NCI-H1417 treated with DMSO at 0.1 percent for 48 hours (cell line): ENCODE data around the gene SLC22A17.

Source experiments
- DNase-seq: peaks from one replicate; lab custom pipeline; 2025; lab: John Stamatoyannopoulos, UW

Gene SLC22A17

DNA sequence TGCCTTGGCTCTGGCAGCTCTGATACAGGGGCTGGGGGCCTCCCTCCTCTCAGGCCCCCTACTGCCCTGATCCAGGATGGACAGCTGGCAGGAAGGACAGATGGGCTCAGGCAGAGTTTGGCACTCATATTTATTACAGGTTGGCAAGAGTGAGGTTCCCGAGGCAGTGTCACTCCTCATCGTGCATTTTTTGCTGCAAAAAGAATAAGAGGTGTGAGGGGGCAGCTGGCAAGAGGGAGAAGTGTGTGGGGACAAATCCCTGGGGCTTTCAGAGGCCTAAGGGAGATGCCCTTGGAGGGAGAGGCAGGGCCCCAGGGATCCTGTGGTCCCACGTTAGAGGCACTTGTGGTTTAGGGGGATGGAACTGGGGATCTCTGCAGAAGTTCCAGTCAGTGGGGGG, 29.2 kb upstream of the SLC22A17 start:
- DNase-seq, result no peak

DNA sequence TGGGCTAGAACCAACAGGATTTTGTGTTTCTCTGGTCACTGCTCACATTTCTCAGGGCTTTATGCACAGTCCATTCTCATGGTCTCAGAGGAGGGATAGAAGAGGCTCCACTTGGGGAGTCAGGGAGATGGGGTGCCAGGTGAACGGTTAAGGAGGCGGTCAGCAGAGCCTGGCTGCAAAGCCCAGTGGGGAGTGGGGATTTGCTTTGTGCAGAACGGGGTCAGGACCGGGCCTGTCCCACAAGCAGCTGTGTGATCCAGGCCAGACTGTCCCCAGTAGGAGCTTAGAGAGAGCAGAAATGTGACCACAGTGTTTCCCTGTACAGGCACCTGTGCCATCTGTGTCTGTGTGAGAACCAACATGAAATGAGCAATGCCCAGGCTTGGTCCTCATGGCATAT, 28.3 kb upstream of the SLC22A17 start:
- DNase-seq, result no peak

DNA sequence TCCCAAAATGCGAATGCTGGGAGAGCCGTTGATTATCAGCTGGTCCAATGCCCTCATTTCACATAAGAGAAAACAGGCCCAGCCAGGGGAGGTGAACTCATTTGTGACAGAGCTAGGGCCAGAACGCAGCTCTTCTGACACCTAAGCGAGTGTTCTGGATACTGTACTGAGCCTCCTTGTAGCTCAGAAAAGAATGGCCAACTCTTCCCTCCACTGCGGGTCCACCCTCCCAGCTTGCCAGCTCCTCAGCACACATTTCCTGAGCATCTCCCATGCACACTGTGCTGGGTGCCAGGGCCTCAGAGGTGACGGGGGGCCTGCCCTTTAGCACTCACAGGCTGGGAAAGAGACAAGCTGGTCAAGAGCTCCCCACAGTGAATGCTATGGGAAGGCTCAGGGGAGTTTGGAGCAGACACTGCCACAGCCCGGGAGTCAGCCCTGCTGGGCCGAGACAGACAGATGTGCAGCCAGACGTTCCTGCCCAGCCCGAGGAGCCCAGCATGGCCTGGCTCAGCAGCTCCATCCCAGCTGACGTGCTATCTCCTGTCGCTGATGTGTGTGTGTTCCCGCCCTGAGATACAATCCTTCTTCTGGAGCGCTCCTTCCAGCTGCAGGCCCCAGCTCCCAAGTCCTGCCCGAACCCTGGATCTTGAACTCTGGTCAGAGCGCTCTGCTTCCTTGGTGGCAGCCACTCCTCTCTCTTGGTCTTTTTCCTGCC, 27.7 kb upstream of the SLC22A17 start:
- DNase-seq, result no peak

DNA sequence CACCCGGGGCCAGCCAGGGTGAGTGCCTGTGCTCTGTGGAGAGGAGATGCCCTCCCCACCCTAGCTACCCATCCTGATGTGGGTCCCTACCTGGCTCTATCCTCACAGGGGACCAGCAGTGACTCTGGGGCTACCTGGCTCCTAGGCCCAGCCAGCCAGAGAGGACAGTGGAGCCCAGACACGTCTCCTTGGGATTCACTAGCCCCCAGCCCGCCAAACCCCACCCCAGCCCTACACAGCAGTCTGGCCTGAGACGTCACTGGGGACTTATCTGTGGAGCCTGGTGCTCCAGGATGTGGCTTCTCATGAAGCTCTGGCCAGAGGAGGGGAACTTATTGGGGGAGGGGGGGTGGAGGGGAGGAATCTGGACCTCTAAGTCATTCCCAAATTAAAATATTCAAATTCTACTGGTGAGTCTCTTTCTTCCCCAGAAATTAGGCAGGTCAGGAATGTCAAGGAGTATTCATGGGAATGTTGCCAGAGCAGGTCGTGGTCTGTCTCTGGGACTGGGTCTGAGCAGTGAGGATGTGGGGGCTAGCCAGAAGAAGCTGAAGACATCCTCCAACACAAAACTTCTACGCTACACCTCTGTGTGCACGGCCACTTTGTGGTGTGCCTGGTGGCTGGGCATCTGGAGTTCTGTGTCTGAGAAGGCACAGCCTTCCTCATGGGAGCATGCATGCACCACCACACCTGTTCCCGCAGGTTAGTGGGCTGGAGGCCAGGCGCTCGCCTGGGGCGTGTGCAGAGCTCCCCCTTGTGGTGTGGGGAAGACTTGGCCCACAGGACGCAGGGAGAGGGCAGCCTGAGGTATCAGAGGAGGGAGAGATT, 26.9 kb upstream of the SLC22A17 start:
- DNase-seq, result no peak

DNA sequence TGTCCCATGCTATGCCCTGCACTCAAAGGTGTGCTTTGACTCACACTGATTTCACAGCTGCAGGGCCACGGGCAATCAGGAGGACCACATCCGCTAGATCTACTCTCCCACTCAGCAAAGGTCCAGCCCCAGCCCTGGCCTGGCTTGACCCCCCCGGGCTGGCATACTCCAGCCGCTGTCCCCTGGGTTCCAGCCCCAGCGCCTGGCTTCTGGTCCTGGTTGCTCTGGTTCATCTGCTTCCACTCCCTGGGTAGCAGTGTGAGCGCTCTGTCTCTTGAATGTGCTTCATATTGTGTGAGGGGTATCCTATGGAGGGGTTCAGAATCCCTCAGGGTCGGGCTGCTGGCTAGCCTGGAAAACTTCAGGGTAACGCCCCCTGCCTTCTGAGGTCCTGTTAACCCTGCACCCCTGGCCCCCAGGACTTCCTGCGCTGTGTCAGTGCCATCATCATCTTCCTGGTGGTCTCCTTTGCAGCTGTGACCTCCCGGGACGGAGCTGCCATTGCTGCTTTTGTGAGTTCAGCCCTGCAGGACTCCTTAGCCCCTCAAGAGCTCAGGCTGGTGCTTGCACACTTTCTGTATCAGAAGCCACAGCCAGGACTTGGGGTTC, 26.0 kb upstream of the SLC22A17 start:
- DNase-seq, result no peak

DNA sequence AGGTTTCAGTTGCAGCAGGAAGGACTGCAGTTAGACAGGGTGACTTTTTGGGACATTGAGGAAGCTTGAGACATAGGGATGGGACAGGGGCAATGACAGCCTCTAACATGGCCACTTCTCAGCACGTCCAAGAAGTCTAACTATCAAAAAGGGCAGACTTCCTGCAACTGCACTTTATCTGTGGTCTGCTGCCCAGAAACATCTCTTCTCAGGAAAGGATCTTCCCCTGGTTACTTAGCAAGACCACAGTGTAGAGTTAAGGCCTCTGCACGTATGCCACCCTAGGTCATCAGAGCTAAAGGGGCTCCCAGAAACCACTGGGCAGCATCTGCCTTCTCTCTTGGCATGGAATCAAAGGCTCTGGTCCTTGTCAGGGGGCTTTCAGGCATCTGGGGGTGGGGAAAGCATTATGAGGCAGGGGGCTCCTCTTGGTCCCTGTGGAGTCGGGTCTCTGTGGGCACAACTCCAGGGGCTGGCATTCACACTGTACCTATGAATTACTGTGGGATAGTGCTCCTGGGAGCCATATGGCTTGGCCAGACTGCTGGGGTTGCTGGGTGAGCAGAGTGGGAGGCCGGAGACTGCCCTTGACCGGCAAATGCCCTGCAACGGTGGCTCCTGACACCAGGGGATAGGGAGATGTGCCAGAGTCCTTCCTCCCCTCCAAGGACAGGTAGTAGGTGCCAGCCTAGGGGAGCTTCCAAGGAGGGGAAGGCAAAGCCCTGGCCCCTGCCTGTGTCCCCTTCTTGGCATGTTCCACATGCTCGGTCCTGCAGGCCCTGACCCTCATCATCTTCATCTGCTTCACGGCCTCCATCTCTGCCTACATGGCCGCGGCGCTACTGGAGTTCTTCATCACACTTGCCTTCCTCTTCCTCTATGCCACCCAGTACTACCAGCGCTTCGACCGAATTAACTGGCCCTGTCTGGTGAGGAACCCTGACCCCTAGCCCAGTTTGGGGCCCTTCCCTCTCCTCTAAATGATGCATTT, 25.2 kb upstream of the SLC22A17 start:
- DNase-seq, result no peak

DNA sequence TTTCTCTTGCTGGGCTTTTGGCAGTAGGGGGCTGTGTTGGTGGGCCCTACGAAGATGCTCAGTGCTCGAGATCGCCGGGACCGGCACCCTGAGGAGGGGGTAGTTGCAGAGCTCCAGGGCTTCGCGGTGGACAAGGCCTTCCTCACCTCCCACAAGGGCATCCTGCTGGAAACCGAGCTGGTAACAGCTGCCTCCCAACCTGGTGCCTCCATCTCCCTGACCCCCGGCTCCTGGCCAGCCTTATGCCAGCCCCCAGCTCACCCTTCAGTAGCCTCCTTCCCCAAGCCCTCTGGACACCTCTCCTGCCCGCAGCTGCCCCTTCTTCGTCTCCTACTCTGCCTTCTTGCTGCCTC, 24.5 kb upstream of the SLC22A17 start:
- DNase-seq, result no peak

DNA sequence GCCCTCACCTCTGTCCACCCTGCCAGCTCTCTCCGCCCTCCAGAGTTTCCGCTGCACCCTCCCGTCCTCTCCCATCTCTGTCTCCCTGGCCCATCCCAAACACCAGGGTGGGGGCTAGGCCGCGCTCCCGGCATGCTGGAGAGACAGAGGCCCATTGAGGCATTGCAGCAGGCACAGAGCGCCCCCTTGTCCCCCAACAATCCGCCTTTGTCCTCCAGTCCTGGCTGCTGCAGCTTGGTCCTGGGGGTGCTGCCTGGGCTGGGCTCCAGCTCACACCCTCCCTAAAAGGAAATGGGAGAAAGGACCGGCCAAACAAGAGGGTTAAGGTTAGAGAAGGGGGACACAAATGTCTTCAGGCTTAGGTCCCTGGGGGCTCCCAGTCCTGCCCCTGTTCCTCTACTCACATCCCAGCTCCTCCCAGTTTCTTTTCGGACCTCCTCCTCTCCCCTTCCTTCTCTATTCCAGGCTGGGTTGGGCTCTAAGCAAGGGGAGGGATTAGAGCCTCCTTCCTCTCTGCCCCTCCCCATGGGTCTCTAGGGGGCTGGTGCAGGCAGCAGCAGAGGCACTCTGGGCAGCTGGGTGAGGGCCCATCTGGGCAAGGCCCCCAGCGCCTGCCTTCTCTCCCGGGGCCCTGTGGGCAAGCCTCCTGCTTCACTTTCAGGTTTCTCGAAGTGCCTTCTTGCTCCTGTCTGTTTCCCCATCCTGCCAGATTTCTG, 24.0 kb upstream of the SLC22A17 start, which contains the start of gene CMTM5:
CMTM5 (plus strand) TSS at position 565 of the 716 bp plus-strand sequence. CDS start 206 bp downstream, outside the sequence.
- no peak for DNase-seq

DNA sequence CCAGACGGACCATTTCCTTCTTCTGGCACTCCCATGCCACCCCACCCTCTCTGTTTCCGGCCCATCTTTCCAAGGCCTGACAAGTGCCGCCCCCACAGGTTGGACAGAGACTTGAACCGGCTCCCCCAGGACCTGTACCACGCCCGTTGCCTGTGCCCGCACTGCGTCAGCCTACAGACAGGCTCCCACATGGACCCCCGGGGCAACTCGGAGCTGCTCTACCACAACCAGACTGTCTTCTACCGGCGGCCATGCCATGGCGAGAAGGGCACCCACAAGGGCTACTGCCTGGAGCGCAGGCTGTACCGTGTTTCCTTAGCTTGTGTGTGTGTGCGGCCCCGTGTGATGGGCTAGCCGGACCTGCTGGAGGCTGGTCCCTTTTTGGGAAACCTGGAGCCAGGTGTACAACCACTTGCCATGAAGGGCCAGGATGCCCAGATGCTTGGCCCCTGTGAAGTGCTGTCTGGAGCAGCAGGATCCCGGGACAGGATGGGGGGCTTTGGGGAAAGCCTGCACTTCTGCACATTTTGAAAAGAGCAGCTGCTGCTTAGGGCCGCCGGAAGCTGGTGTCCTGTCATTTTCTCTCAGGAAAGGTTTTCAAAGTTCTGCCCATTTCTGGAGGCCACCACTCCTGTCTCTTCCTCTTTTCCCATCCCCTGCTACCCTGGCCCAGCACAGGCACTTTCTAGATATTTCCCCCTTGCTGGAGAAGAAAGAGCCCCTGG, 23.0 kb upstream of the SLC22A17 start:
- no peak for DNase-seq

DNA sequence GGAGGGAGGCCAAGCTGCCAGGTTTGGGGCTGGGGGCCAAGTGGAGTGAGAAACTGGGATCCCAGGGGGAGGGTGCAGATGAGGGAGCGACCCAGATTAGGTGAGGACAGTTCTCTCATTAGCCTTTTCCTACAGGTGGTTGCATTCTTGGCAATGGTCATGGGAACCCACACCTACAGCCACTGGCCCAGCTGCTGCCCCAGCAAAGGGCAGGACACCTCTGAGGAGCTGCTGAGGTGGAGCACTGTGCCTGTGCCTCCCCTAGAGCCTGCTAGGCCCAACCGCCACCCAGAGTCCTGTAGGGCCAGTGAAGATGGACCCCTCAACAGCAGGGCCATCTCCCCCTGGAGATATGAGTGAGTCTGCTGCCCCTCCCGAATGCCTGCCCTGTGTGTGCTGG, 20.4 kb upstream of the SLC22A17 start:
- no peak for DNase-seq

DNA sequence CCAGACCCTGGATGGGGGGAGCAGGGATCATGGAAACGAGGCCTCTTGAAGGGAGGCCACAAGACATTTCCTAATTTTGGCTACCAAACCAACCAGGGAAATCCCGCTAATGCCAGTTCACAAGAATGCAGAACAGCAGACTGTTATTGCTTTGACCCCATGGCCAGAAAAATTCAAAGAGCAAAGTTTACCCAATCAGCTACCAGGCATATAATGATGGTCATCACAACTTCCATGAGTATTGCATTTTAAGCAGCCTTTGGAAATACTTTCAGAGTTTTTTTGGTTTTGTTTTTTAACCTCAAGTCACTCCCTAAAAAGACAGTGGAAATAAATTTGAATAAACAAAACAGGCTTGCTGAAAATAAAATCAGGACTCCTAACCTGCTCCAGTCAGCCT, 19.8 kb upstream of the SLC22A17 start, which contains the start of gene IL25:
IL25 (plus strand) TSS at position 301 of the 400 bp plus-strand sequence.
- DNase-seq, result no peak

DNA sequence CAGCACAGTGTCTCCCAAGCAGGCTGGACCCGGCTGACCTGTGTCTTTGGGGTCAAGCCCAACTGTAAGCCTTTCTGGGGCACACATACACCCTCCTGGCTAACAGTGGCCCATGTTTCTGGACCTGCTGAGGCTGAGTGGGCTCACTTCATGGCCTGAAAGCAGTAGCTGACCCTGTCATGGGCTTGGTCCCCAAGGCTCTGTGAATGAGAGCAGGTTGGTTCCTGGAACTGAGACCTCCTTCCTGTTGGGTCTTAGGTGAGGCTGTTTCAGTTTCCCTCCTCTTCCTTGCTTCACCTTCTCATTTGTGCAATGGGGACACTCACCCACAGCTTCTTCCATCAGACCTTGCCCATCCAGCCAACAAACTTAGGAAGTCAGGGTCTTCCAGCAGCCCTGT, 19.2 kb upstream of the SLC22A17 start:
- no peak for DNase-seq

DNA sequence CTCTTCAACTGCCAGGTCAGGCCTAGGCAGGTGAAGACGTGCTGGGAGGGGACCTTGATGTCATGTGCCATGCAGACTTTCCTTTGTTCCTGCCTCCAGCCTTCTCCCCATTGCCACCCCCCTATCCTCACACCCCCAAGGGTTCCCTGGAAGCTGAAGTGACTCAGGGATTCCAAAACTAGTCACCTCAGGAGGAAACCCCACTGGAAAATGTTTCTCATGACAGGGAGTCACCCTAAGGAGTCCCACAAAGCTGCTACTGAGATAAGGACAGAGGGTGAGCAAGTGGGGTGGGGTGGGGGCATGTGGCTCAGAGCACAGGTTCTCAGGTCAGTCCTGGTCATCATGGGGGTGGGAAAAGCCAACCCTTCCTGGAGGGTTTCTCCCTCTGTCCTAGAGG, 17.5 kb upstream of the SLC22A17 start:
- no peak for DNase-seq

DNA sequence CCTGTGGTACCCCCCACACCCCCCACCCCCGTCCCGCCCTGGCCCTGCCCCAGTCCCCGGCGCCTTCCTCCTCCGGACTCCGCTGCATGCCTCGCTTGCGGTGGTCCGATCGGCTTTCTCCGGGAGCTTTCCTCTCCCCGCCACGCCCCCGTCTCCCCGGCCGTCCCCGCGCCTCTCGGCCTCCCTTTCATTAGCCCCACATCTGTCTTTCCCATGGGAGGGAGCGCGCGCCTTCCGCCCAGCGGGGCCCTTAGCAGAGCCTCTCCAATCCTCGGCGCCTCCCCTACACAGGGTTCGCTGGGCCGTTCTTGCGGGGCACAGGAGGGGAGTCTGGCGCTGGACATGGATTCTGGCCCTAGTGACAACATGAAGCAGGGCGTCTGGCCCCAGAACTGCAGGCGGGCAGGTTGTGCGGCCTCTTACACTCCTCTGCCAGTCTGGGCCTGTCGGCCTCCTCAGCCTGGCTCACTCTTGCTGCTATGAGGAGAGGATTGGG, 13.8 kb upstream of the SLC22A17 start:
- DNase-seq, result no peak

DNA sequence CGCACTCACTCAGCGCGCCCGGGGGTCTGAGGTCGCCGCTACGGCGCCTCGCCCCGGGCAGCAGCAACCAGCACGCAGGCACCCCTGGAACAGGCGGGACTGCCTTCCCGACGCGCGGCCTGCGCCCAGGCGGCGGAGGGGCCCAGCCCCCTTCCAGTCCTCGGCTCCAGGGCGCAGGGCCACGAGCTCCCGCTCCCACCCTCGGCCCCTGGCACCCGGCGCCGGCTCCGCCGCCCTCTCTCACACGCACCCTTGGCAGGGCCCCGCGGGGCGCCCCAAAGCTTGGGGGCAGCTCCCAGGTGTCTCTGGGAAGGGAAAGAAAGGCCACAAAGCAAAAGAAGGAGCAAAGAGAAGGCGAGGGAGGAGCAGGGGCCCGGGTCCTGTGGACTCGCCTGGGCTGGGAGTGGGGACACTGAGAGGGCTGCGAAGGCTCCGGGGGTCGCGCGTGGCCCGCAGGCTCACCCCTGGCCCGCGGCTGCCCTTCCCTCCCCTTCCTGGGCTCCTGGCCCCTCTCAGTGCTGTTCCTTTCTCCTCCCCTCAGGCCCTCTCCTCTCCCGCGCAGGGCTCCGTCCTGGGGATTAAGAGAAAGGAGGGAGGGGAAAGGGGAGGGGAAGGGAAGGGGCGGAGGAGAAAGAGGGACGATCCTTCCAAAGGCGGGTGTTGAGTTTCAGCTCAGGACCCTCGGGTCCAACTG, 13.2 kb upstream of the SLC22A17 start:
- no peak for DNase-seq

DNA sequence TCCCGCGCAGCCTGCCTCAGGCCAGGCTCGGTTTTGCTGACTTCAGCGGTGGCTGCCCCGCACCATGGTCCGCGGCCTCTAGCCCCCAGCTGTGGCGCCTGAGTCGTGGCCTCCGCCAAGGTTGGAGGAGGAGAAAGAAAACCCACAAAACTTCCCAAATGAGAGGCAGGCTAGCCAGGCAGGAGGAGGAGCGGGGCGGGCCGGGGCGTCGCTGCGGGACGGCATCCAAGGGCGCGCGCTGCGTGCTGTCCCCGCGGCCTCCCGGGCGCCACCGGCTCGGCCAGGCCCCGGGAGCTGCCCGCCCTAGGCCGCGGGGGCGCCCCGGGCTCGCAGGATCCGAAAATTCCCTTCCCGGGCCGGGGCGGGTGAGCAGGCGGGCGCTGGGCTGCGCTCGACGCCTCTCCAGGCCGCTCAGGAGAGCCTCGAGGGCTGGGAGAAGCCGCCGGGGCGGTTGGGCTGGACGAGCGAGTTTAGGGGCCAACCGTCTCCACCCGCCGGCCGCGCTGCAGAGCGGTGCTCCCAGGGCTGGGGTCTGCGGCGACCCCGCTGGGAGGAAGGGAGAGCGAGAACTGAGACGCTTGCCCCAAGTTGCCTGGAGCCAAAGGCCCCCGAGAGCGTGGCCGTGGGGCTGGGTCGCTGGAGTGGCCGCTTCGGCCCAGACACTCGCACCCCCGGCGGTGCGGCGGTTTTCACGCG, 12.5 kb upstream of the SLC22A17 start, which contains the start of gene EFS:
EFS (minus strand) TSS at position 137 of the 696 bp plus-strand sequence. CDS start 147 bp downstream, outside the sequence.
- no peak for DNase-seq

DNA sequence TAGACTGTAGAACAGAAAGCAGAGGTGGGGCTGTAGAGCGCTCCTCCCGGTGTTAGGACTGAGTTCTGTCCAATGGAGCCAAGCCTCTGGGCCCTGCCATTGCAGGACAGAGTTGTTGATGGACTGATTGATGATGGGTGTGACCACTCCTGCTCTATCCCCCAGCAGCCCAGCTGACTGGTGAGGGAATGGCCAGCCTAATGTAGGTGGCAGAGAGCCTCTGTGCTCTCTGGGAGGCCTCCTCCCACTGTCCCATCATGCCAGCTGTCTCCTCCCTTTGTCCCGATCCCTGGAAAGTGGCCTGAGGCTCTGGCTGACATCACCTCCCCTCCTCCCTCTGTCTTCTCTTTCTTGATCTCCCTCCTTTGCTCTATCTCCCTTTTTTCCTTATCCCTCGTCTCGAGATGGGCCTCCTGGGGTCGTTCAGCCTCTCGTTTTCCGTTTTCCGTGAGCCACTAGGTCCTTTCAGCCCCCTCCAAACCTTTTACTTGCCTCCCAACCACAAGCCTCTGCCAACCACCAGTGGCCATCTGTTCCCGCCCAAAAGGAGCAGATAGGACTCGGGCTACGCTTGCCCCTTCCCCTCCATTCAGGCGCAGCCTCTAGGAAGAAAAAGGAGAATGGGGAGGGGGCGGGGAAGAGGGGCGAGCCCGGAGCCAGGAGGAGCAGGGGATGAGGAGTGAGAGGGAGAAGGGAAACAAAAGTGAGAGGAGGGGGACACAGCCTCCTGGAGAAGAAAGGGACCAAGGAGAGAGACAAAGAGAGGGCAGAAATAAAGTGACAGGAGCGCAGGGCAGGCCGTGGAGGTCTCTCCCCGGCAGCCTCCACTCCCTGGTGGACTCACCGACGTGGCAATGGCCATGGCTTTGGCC, 11.7 kb upstream of the SLC22A17 start:
- DNase-seq, result no peak

DNA sequence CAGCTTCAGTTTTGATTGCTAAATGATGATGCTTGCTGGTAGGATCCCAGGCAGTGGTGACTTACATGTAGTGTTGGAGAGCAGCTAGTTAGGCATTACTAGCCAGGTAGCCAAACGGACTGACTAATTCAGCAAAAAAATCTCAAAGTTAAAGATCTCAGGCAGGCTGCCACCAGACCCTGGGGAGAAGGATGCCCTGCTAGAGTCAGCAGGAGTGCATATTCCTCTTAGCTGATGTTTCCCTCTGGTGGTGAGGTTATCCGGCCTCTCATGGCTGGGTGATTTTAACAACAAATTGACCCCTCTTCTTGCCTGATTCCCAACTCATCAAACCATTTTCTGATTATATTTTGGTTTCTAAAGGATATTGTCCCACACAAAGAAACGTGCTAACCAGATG, 9.5 kb upstream of the SLC22A17 start:
- no peak for DNase-seq
